Stimulated activated CD8-positive, alpha-beta memory T cell treated with anti-CD3 and anti-CD28 coated beads, Interleukin-4, amount 100 ng/mL, for 1 hour (primary cell): ENCODE data around the gene EPS8.

ENCODE experiments used
- DNase-seq, 2 donors: peaks; one replicate each; pipeline ENCODE4 v3.0.0-alpha.2; 2020; ENCODE audit warnings: low read depth in 2 of 2, low spot score in 1 of 2

Gene EPS8

DNA sequence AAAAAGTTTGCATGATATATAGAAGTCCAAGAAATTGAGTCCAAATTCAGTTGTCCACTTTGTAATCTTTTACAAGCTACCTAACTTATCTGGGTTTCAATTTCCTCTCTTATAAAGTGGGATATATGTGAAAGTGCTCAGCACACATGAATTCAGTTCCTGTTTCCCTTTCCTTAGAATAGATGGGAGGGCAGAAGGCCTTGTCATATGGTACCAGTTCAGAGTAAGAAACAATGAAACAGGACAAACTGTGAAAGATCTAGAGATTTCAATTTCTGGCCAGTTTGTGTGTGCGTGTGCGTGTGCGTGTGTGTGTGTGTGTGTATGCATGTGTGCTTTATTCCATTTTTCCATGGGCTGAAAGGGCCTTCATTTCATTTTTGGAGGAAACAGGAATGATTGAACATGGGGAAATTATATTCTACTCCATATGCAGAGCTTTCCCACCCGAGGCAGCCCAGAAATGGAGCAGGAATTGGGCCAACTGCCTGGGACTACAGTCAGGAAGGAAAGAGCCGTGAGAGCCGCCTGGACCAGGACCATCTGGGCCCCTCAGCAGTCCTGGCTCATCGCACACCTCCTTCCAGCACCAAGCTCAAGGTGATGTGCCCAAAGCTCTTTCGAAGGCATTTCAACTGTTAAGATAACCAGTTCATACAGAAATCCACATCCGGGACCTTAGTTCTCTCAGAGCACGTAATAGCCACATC, 183.2 kb downstream of the EPS8 start:
- no peak for DNase-seq

DNA sequence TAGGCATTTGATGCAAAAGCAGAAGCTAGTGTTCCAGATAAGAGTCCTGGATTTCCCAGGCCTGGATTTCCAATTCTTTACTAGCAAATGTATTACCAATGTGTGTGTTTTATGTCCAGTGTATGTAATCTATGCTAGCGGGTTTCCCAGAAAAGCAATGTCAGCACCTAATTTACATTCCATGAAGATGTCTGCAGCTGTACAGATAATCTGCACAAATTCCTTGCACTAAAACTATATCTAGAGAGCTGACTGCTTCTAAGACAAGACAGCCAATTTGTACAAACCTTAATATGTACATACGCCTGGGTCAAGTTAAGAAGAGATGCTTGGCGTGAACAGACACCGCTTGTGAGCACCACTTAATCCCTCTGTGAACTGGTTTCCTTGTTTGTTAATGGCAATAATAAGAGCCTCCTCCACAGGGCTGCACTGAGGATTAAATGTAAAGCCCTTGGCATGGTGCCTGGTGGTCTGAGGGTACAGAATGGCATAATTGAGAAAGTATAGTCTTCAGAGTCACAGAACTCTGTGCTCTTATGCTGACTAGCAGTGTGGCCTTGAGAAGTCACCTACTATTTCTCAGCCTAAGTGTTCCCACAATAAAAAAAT, 185.6 kb downstream of the EPS8 start:
- DNase-seq: no peak

DNA sequence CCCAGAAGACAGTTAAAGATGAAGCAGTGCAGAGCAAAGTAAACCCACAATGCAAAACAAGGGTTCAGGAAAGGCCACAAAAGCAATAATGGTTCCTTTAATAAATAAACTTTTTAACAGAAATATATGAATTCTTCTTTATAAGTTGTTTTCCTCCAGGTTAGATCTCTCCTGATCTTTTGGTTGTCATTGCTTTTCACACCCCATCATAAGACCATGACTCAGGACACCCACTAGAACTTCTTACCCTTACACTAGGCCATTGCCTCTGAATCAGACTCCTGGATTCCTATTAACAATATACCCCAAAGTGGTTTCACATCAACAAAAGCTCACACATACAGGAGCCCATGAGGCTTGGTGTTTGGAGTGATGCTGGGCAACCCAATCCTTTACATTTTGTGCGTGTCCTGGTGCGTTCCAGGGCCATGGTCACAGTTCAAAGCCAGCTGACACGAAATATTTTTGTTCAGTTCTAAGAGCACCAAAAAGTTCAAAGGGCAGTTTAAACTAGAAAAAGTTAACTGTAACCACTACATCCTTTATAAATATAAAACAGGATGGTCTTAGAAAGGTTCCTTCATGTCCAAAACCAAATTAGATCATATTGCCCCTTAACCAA, 187.0 kb downstream of the EPS8 start:
- no peak for DNase-seq

DNA sequence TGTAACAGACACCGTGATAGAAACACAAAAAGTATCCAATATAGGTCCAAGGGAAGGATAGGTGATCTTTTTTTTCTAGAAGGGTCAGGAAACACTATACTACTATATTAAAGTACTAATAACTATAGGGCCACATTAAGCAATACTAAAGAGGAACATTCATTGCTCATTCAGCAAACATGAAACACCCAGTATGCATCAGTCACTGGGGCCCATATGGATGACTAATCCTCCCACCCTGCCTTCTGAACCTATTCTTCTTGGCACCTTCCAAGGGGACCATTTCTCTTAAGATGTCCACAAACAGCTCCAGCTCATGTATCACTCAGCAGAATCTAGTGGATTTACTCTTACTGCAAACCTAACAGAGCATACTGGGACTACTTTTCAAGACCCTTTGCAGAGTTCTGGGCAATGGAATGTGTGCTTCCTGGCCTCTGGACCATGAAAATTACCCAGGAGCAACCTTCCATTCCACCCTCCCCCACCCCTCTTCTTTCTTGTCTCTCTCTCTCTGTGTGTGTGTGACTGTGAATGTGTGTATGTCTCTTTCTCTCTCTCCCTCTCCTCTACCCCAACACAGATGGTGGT, 187.9 kb downstream of the EPS8 start:
- no peak for DNase-seq

DNA sequence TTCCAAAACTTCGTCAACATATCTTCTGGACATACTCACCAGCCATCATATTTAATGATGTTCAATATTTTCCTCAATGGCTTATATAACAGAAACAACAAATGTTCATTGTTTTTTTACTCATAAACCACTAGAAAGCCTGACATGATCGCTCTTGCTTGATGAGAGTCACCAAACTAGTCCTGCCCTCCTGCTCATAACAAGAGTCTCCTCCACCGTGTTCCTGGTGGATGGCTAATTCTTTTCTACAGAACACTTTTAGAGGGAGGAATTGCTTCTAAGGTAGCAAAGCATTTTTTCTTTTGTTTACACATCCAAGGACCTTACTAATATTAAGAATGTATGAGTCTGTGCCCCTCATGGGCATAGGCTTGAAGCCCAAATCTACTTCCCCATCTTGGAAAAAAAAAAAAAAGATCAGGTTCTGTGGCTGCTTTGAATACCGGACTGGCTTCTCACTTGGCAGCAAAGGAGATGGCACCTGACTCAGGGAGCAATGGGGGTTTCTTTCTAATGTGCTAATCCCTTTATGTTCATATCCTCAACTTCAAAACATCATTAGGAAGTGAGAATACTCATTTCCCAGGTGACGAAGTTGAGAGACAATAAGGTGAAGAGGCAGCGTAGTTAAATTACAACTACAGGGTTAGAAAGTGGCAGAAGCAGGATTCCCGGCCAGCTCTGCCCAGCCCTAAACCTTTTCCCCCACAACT, 188.8 kb downstream of the EPS8 start:
- no peak for DNase-seq

DNA sequence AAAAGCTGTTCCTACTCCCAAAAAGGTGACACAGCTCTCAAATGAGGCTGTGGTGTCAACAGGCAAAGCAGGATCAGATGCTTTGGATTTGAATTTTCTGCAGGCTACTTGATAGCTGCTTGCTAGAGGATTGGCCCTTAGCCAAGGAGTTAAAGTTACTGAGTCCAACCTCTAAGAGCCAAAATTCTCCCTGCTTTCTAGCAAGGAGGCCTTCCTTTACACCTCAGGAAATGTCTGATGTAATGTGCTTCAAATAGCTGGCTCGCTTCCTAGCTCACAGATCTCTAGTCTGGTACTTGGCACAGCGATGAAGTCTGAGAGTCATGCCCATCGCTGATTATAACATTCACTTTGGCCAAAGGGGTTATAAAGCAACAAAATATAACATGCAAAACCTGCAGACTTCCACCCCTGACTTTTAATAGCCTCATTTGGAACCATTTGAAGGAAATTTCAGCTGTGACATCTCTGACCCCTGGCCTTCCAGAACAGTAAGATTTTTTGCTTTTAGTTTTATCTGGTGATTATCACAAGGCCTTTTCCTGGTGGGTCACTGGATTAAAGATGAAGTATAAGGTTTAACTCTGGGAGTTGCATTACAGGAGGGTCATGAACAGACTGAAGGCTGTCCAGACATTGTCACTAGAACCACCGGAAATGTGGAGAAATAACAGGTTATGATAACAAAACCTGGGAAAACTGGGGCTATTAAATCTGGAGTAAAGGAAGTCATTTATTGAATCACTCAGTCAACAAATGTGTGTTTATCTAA, 189.7 kb downstream of the EPS8 start:
- no peak for DNase-seq

DNA sequence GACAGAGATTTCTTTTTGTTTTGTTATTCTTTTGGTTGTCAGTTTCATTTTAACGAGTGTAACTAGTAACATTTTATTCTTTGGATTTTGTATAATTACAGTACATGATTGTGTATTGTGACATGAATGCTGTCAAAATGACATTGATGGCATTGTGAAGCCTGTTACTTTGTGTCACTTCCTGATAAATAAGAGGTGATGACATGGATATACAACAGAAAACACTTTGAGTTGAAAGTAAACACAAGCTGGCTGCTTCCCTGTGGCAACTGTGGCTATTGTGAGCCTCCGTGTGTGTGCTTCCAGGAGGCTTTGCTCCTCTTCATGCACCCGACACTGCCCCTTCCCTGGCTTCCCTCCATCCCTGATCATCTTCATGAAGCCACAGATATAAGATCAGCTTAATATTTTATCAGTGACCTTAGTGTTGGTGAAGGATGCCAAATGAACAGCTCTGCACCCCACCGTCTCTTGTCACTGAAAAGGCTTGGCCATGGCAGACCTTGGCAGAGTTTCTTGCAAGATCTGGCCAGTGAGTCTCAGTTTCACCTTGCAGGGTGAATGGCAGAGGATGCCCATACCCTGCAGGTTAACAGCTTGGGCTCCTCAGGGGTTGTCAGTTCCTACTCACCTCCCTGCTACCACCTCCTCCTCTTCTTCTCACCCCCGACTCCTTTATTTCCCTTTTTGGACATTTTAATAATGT, 191.9 kb downstream of the EPS8 start:
- DNase-seq: no peak

DNA sequence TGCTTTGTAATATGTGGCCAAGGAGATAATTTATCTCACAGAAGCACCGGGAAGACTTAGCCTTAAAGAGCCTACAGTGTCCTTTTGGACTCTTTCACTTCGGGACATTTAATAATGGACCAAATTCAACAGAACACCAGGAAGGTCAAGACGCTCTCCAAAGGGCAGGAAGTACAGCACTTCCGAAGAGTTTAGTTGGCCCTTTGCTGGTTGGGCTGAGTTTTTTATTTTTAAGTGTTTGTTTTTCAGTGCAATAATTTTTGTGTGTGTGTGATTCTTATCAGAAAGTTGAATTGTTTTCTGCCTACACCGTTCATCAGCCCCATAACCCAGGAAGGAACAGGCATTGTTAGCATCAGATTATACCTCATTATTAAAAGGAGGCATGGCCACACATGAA, 193.0 kb downstream of the EPS8 start:
- no peak for DNase-seq

DNA sequence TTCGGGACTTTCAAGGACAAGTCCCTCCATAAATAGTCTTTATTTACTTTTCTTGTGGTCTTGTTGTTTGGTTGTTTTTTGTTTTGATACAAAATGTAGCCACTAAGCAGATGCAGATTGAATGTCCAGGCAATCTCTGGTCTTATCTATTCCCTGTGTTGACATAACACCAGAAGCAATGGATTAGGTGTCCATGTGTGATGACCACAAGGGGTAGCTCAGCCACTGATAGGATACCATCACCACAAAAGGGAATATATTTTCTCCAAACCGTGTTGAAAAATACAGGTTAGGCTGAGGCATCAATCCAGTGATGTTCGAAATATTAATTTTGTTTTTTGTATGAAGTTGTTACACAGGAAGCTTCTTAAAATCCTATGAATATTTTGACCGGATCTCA, 196.3 kb downstream of the EPS8 start:
- DNase-seq: no peak

DNA sequence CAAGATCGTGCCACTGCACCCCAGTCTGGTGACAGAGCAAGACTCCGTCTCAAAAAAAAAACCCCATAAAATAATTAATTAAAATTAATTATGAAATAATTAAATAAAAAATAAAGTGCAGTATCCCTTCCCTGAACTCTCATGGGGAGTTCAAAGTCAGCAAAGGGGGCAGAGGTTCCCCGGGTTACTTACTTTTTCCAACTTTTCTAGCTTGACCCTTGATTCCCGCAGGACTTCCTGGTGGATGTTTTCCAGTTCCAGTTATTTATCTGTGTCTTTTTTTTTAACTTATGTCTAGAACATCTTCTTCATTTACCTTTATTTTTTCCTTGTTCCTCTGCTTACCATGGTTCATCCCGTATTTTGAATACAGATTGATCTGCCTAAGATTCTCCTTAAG, 197.4 kb downstream of the EPS8 start:
- no peak for DNase-seq

DNA sequence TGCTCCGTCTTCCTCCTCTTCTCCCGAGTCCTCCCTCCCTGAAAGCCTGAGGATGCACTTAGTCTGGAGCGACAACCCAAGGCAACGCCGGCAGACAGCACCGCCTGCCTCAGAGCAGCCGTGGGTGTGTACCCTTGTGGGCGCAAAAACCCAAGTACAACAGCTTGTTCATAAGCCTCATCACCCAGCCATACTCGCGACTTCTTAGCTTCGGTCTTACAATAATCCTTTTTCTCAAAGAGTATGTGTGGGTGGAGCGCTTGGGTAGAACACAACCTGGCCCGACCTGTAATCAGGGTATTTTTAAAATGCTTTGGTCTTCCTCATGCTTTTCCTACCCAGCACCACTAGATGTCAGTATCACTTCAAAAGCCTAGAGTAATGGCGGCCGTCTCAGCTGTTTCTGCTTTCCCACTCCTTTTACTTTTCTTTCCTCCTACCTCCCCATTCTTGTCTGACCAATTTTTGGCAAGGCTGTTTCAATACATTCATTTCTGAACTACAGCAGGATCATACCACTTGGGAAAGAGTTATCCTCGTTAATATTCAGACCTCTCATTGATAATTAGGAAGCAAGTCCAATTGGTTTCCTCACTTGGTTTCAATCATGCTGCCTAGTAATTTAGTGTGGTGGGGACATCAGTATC, 198.9 kb downstream of the EPS8 start:
- peak; percentile 11 to 13 for DNase-seq

DNA sequence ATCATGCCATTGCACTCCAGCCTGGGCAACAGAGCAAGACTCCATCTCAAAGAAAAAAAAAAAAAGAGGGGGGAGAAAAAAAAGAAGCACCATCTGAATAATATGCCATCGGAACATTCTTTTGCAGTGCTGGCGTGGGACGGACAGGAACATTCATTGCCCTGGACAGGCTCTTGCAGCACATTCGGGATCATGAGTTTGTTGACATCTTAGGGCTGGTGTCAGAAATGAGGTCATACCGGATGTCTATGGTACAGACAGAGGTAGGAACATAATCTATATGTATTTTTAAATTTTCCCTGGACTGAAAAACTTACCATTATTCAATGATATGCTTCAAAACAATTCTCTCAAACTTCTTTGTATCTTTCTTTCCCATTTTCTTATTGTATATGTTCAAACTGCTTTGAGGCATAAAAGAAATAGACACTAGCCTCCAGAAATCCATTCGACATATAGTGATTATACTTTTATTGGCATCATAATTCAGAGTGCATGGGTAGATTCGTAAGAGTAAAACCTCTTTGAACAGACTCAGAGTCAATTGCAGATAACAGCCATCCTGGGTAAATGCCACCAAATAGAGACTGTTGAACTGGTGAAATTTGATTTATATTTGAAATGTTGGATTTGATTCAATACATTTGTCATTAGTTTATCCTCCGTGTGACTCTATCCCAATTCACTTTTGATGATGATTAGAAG, 199.7 kb downstream of the EPS8 start:
- DNase-seq: no peak

DNA sequence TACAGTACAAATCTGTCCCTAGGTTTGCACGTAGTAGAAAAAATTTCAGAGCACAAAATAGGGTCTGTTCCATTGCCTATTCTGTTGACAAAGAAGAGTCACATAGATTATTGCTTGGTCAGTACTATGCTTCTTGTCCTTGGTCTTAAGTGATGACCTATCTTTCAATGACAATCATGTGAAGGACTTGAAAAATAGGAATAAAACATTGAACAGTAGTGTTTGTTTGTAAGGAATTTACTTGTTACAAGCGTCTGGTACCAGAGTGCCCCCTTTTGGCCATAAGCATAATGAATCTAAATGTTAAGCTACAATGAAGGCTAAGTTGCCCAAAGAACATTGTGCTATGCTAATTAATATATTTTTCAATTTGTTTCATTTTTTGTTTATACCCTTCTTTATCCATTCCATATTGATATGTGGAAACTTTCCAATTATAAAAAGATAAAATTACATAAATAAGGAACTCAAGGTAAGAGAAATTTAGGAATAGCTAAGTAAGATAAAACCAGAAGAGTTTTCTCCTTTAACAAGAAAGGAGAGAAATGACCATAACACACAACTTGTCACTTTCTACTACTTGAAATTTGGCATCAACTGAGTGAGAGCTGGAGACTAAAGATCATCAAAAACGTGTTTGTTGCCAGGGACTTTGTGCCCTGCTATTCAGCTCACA, 204.7 kb downstream of the EPS8 start:
- peak in 1 of 2 donors; percentile 5 for DNase-seq

DNA sequence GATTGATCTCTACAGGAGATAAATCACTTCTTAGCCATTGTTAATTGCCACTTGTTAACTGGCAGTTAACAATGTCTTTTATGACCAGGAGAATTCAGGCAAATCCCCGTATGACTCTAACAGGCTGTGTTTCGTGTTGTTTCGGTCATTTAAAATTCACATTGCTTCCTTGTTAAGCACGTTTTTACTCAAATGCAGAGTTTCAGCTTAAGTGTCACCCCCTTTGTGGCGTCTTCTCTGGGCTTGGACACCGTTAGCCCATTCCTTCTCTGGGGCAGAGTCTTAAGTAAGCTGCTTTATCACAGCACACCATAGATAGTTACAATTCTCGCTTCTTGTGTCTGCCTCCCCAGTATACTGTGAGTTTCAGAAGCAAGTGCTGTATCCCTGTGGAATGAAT, 205.4 kb downstream of the EPS8 start:
- DNase-seq: no peak

DNA sequence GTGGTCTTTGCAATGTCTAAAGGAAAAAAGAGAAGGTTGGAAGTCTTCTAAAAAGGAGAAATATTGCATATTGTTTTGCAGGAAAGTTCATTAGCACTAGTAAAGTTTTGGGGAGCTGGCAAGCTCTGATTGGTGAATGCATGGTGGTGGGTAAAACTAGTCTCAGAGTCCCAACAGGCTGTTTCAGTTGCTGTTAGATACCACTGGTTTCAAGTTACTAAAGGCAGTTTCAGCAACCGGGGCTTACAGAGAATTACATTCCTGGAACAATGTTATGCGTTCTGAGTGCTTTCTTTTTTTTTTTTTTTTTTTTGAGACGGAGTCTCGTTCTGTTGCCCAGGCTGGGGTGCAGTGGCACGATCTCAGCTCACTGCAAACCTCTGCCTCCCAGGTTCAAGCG, 208.2 kb downstream of the EPS8 start:
- DNase-seq: no peak

DNA sequence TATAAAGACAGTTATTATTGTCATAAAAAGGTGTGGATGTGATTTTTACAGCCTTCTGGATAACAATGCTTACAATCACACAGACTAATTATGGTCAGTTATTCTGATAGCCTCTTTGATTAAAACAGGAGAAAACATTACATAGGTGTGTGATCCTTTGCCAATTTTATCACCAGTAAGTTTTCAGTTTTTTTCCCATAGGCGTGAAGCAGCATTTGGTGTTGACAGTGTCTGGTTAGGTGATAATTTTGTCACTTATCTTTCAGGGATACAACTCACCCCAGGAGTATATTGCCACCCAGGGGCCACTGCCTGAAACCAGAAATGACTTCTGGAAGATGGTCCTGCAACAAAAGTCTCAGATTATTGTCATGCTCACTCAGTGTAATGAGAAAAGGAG, 208.8 kb downstream of the EPS8 start:
- DNase-seq: no peak

DNA sequence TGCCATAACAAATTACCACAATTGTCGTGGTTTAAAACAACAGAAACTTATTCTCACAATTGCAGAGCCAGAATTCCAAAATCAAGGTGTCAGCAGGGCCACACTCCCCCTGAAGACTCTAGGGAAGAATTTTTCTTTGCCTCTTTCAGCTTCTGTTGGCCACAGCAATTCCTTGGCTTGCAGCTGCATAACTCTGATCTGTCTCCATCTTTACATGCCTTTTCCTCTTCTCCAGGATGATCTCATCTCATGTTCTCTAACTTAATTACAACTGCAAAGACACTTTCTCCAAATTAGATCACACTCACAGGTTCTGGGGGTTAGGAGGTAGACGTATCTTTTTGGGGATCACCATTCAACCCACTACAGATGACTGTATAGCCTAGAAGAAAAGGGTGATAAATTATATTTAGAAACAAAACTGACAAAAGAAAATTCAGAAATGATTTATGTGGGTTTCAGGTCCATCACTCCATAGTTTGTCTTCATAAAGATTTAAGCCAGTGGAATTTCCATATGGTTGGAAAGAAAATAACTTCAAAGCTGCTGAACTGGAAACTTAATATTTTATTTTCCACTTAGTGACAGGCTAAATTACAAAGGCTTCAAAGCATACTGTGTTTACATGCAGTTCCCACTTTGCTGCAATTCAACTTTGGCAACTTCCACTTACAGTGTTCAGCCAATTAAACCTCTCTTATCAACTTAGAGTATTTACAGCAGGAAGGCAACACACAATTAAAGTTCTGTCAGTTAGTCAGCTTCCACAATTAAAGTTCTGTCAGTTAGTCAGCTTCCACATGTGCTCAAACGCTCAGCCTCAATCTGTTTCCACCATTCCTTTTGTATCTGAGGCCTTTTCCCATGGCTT, 213.3 kb downstream of the EPS8 start:
- DNase-seq: no peak

DNA sequence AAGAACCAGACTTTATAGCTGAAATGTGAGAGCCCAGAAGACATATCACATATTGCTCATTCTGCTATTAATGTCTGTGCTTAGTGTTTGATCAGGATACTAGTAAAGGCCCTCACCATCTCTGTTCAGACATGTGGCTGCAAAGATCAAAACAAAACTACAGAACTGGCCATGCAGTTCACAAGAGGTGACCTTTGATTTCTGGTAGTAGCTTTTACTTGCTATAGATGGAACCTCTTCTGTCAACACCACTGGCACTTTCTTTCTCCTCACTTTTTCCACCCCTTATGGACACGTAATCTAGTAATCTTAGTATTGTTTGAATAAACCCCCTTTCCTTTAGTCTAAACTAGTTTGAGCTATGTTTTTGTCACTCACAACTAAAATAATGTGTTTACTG, 214.8 kb downstream of the EPS8 start:
- DNase-seq: no peak
